ENCODE data around the gene CHRD.
"Not testable (repeated sequence)": the region's sequence is repeated elsewhere in the genome, so short reads cannot be mapped to it uniquely, and the experiment has no call there.

Gene CHRD

GRCh38 chr3:184379358-184380184 is at the start of gene CHRD:
CHRD (plus strand) TSS chr3:184380054; CDS start chr3:184380319, 265 bp downstream.
- DNase-seq, result no peak

- no peak for DNase-seq
Measured at GRCh38 chr3:184332370-184333090, 47.3 kb upstream of the CHRD start.

GRCh38 chr3:184333190-184333589 is 46.7 kb upstream of the CHRD start:
- no peak for DNase-seq

GRCh38 chr3:184333700-184334099 is 46.2 kb upstream of the CHRD start:
- DNase-seq, result no peak

- no peak for DNase-seq
Measured at GRCh38 chr3:184334470-184335158, 45.2 kb upstream of the CHRD start.

GRCh38 chr3:184335291-184335660 is 44.6 kb upstream of the CHRD start:
- DNase-seq, result no peak

GRCh38 chr3:184335661-184336546 is 44.0 kb upstream of the CHRD start:
- peak; percentile 26 for DNase-seq

GRCh38 chr3:184336547-184337398 is 43.1 kb upstream of the CHRD start:
- no peak for DNase-seq

- no peak for DNase-seq
Measured at GRCh38 chr3:184337399-184337714, 42.5 kb upstream of the CHRD start, which contains the start of gene FAM131A. FAM131A (plus strand) TSS chr3:184337600; CDS start chr3:184337631, 31 bp downstream.

- DNase-seq, result no peak
Measured at GRCh38 chr3:184337981-184338380, 41.9 kb upstream of the CHRD start.

GRCh38 chr3:184338511-184338945 is 41.3 kb upstream of the CHRD start:
- DNase-seq, result peak; percentile 71

- no peak for DNase-seq
Measured at GRCh38 chr3:184339001-184339400, 40.9 kb upstream of the CHRD start.

GRCh38 chr3:184339451-184340135 is 40.3 kb upstream of the CHRD start:
- DNase-seq, result not testable (repeated sequence)

- peak; percentile 86 for DNase-seq
Measured at GRCh38 chr3:184341925-184342324, 37.9 kb upstream of the CHRD start.

GRCh38 chr3:184343200-184343876 is 36.5 kb upstream of the CHRD start:
- DNase-seq, result no peak

- no peak for DNase-seq
Measured at GRCh38 chr3:184344579-184345316, 35.1 kb upstream of the CHRD start.

- peak; percentile 67 for DNase-seq
Measured at GRCh38 chr3:184345317-184346144, 34.3 kb upstream of the CHRD start.

GRCh38 chr3:184346480-184347190 is 33.2 kb upstream of the CHRD start:
- DNase-seq, result no peak
